Large intestine (tissue), 3 donors: ENCODE results near the gene USHBP1. TPM values are rescaled to one million over a fixed set of nuclear protein-coding genes. Genes with fewer than 3 reads are reported as not detected.

Source experiments
- DNase-seq, 2 donors: peaks; one replicate each; pipeline versions ENCODE4 v3.0.0 to v3.0.0-alpha.2; 2013
- H3K27ac ChIP-seq: one replicate; pipeline ENCODE4 v1.5.1; 2013; ENCODE audit warnings: low read length
- H3K27me3 ChIP-seq: 2 replicates; pipeline ENCODE4 v1.6.1; 2013; ENCODE audit warnings: low read length; ENCODE audit not compliant: control insufficient read depth, insufficient read depth
- H3K36me3 ChIP-seq: 2 replicates; pipeline ENCODE4 v1.6.1; 2013; ENCODE audit warnings: low read length; ENCODE audit not compliant: control insufficient read depth, insufficient read depth
- H3K4me1 ChIP-seq: one replicate; pipeline ENCODE4 v1.6.1; 2013; ENCODE audit warnings: low read length; ENCODE audit not compliant: control insufficient read depth, insufficient read depth
- H3K4me3 ChIP-seq: one replicate; pipeline ENCODE4 v1.5.1; 2013; ENCODE audit warnings: low read length
- H3K9me3 ChIP-seq: one replicate; pipeline ENCODE4 v1.6.1; 2013; ENCODE audit warnings: mild to moderate bottlenecking, low read depth, low read length, moderate library complexity; ENCODE audit not compliant: control insufficient read depth
- WGBS: methylation state at CpG from one replicate; pipeline ENCODE4 v1.1.5; 2013; ENCODE audit warnings: low lambda C conversion rate; ENCODE audit not compliant: insufficient coverage; 5-methylcytosine and 5-hydroxymethylcytosine counted together
- polyA plus RNA-seq: library from polyadenylated mRNA; unstranded; fragments of 120-200 nt; gene quantifications from one replicate; pipeline ENCODE4 v1.2.1, GENCODE V29; 2013

The USHBP1 gene
- polyA plus RNA-seq, 1 donor = 3.1 TPM

- Histone ChIP-seq H3K27me3 (no peaks in the 10 kb centered on the region), H3K4me1 (peaks cover 29% of the 10 kb centered on the region), H3K4me3 (peak within 1 kb of the TSS; percentile 82), H3K9me3 (no peaks in the 10 kb centered on the region), H3K36me3 (peaks cover 3% of the 10 kb centered on the region), H3K27ac (peak within 1 kb of the TSS; percentile 96)
- WGBS = no CpG with 5 or more reads among the region's 55 CpGs
- DNase-seq = peak; percentile 99 to 100
Observed at GRCh38 chr19:17305517-17306284, 41.2 kb upstream of the USHBP1 start, which contains the start of gene MRPL34. Gene MRPL34 (plus strand): TSS chr19:17305872. CDS start chr19:17305893, 21 bp downstream.

GRCh38 chr19:17305216-17305516, 40.6 kb upstream of the USHBP1 start:
- no peak for DNase-seq
- WGBS = no CpG with 5 or more reads among the region's 7 CpGs
- Histone ChIP-seq H3K36me3 (peaks cover 3% of the 10 kb centered on the region), H3K4me3 (peak overlapping the region; percentile 82), H3K27me3 (no peaks in the 10 kb centered on the region), H3K4me1 (peaks cover 24% of the 10 kb centered on the region), H3K27ac (peak overlapping the region; percentile 96), H3K9me3 (no peaks in the 10 kb centered on the region)

- WGBS = no CpG with 5 or more reads among the region's 12 CpGs
- Histone ChIP-seq H3K36me3 (peaks cover 3% of the 10 kb centered on the region), H3K27ac (peak overlapping the region; percentile 96), H3K27me3 (no peaks in the 10 kb centered on the region), H3K4me3 (no peak overlapping the region), H3K9me3 (no peaks in the 10 kb centered on the region), H3K4me1 (peaks cover 22% of the 10 kb centered on the region)
- DNase-seq = no peak
Observed at GRCh38 chr19:17304386-17305215, 40.1 kb upstream of the USHBP1 start.

GRCh38 chr19:17303940-17304267, 39.4 kb upstream of the USHBP1 start:
- Histone ChIP-seq H3K4me3 (no peak overlapping the region), H3K4me1 (peaks cover 22% of the 10 kb centered on the region), H3K27ac (no peak overlapping the region), H3K27me3 (no peaks in the 10 kb centered on the region), H3K9me3 (no peaks in the 10 kb centered on the region), H3K36me3 (peaks cover 3% of the 10 kb centered on the region)
- no peak for DNase-seq
- WGBS = no CpG with 5 or more reads among the region's 12 CpGs

GRCh38 chr19:17303167-17303939, 38.8 kb upstream of the USHBP1 start, which contains the start of gene ABHD8:
Gene ABHD8 (minus strand): TSS chr19:17303425. CDS start chr19:17301616, 1,809 bp downstream.
- DNase-seq = peak; percentile 94
- Histone ChIP-seq H3K36me3 (peaks cover 5% of the 10 kb centered on the region), H3K27ac (no peak within 1 kb of the TSS), H3K4me1 (peaks cover 22% of the 10 kb centered on the region), H3K27me3 (no peaks in the 10 kb centered on the region), H3K9me3 (no peaks in the 10 kb centered on the region), H3K4me3 (peak within 1 kb of the TSS; percentile 72)
- no CpG with 5 or more reads among the region's 52 CpGs for WGBS

- DNase-seq = no peak
- H3K27ac ChIP-seq = no peak overlapping the region
- no peaks in the 10 kb centered on the region for H3K9me3 ChIP-seq
- peak overlapping the region; percentile 72 for H3K4me3 ChIP-seq
- peaks cover 22% of the 10 kb centered on the region for H3K4me1 ChIP-seq
- H3K36me3 ChIP-seq = peaks cover 7% of the 10 kb centered on the region
- WGBS = no CpG with 5 or more reads among the region's 29 CpGs
- no peaks in the 10 kb centered on the region for H3K27me3 ChIP-seq
Observed at GRCh38 chr19:17302391-17303166, 38.0 kb upstream of the USHBP1 start.

- peaks cover 9% of the 10 kb centered on the region for H3K36me3 ChIP-seq
- no peaks in the 10 kb centered on the region for H3K27me3 ChIP-seq
- no CpG with 5 or more reads among the region's 51 CpGs for WGBS
- H3K27ac ChIP-seq = no peak overlapping the region
- no peak overlapping the region for H3K4me3 ChIP-seq
- no peak for DNase-seq
- H3K4me1 ChIP-seq = peaks cover 15% of the 10 kb centered on the region
- H3K9me3 ChIP-seq = no peaks in the 10 kb centered on the region
Observed at GRCh38 chr19:17300992-17301619, 36.6 kb upstream of the USHBP1 start.

GRCh38 chr19:17296976-17297375, 32.4 kb upstream of the USHBP1 start:
- H3K27ac ChIP-seq = no peak overlapping the region
- H3K9me3 ChIP-seq = peaks cover 6% of the 10 kb centered on the region
- no peak overlapping the region for H3K4me3 ChIP-seq
- H3K36me3 ChIP-seq = peaks cover 11% of the 10 kb centered on the region
- peaks cover 2% of the 10 kb centered on the region for H3K4me1 ChIP-seq
- WGBS = no CpG with 5 or more reads among the region's 6 CpGs
- DNase-seq = no peak
- no peaks in the 10 kb centered on the region for H3K27me3 ChIP-seq

GRCh38 chr19:17296273-17296672, 31.7 kb upstream of the USHBP1 start:
- Histone ChIP-seq H3K4me3 (no peak overlapping the region), H3K36me3 (peaks cover 9% of the 10 kb centered on the region), H3K9me3 (peaks cover 6% of the 10 kb centered on the region), H3K27me3 (no peaks in the 10 kb centered on the region), H3K4me1 (peaks cover 4% of the 10 kb centered on the region), H3K27ac (no peak overlapping the region)
- no CpG with 5 or more reads among the region's 4 CpGs for WGBS
- no peak for DNase-seq
